A549 (cell line): ENCODE results near the gene ITGA1. TPM values are rescaled to one million over a fixed set of nuclear protein-coding genes. Genes with fewer than 3 reads are reported as not detected.

Experiments
- ATAC-seq, 2 experiments: fragments of 200-7000 bp in 1 of 2; fragments of >200 bp in 1 of 2; cut with Nextera tagmentation in 1 of 2; cut with Tn5 transposase in 1 of 2; 3 replicates each; pipeline versions ENCODE4 v1.8.0 to v1.9.1; 2018 to 2020; ENCODE audit warnings: mild to moderate bottlenecking in 1 of 2, moderate library complexity in 1 of 2
- CTCF ChIA-PET: fragments of 300-600 bp; sonication (Branson Sonifier 250); formaldehyde crosslinking; extraction: SDS; loops from one replicate; lab custom pipeline; 2021; ENCODE audit warnings: antibody characterized with exemption, inconsistent platforms; lab: Yijun Ruan, JAX
- POLR2A ChIA-PET: fragments of 350-600 bp; formaldehyde crosslinking; extraction: SDS; loops from one replicate; lab custom pipeline; 2021; ENCODE audit warnings: antibody characterized with exemption, inconsistent platforms; lab: Yijun Ruan, JAX
- DNase-seq, 2 experiments: peaks; one replicate each; pipeline versions ENCODE4 v3.0.0 to v3.0.0-alpha.2; 2011 to 2016; ENCODE audit warnings: low read depth in 1 of 2, low spot score in 1 of 2
- FAIRE-seq: peaks from 2 replicates; lab custom pipeline; 2011; peaks lifted over from hg19 to GRCh38; lab: Jason Lieb, UNC
- H3K27ac ChIP-seq, 2 experiments: fragments of >200 bp; sonication (Bioruptor Twin); formaldehyde crosslinking; 3 replicates each; pipeline ENCODE4 v1.5.1; 2016 to 2017
- H3K4me1 ChIP-seq: fragments of >200 bp; sonication (Bioruptor Twin); formaldehyde crosslinking; 3 replicates; pipeline ENCODE4 v1.6.1; 2016
- H3K4me2 ChIP-seq: fragments of >200 bp; sonication (Bioruptor Twin); formaldehyde crosslinking; 3 replicates; pipeline ENCODE4 v1.6.1; 2016
- H3K4me3 ChIP-seq: fragments of >200 bp; sonication (Bioruptor Twin); formaldehyde crosslinking; 3 replicates; pipeline ENCODE4 v1.5.1; 2016
- H3K9me3 ChIP-seq: fragments of >200 bp; sonication (Bioruptor Twin); formaldehyde crosslinking; 3 replicates; pipeline ENCODE4 v1.6.1; 2016
- BHLHE40 ChIP-seq: IDR thresholded peaks from 2 replicates; pipeline ENCODE4 v1.6.1; 2012; ENCODE audit warnings: low read depth, low read length, inconsistent platforms
- CBX2 ChIP-seq: fragments of 200-600 bp; sonication (generic); IDR thresholded peaks from 2 replicates; pipeline ENCODE4 v1.6.1; 2016; ENCODE audit warnings: low read depth, mild to moderate bottlenecking, borderline replicate concordance
- EHF ChIP-seq: fragments of 250-450 bp; sonication (Bioruptor Pico); IDR thresholded peaks from 2 replicates; pipeline ENCODE4 v1.5.0; 2020; ENCODE audit warnings: mild to moderate bottlenecking
- ESRRA ChIP-seq: fragments of 150-350 bp; IDR thresholded peaks from 2 replicates; pipeline ENCODE4 v1.6.1; 2014; ENCODE audit warnings: mild to moderate bottlenecking, low read length, borderline replicate concordance
- FOSL2 ChIP-seq, 2 experiments: fragments of 450-650 bp in 1 of 2; fragments of >200 bp in 1 of 2; sonication (Bioruptor Twin) in 1 of 2; formaldehyde crosslinking; IDR thresholded peaks; 2 replicates each; pipeline versions ENCODE4 v1.5.0 to v1.6.1; 2016 to 2020; ENCODE audit warnings: mild to moderate bottlenecking in 1 of 2, moderate library complexity in 1 of 2
- FOXS1 ChIP-seq: fragments of 250-450 bp; sonication (Bioruptor Pico); IDR thresholded peaks from 2 replicates; pipeline ENCODE4 v1.5.0; 2020; ENCODE audit warnings: mild to moderate bottlenecking, moderate library complexity
- HEYL ChIP-seq: fragments of 250-450 bp; sonication (Bioruptor Pico); IDR thresholded peaks from 2 replicates; pipeline ENCODE4 v1.8.0; 2021; ENCODE audit warnings: mild to moderate bottlenecking, moderate library complexity
- JUN ChIP-seq, 2 experiments: fragments of >200 bp; sonication (Bioruptor Twin); formaldehyde crosslinking; IDR thresholded peaks; 2 replicates in 1 of 2; 3 replicates in 1 of 2; pipeline ENCODE4 v1.6.1; 2016 to 2017
- MYC ChIP-seq: IDR thresholded peaks from 2 replicates; pipeline ENCODE4 v1.6.1; 2012; ENCODE audit warnings: mild to moderate bottlenecking, inconsistent platforms, low read length, improper control_type of control experiment, borderline replicate concordance
- NFE2L2 ChIP-seq: fragments of 150-350 bp; conservative IDR thresholded peaks from 2 replicates; pipeline ENCODE4 v1.6.1; 2014; ENCODE audit warnings: low read length
- PHF8 ChIP-seq: fragments of 200-600 bp; sonication (generic); IDR thresholded peaks from 2 replicates; pipeline ENCODE4 v1.6.1; 2016; ENCODE audit warnings: low read depth, mild to moderate bottlenecking, antibody characterized with exemption, moderate library complexity, borderline replicate concordance
- RAD21 ChIP-seq, 2 experiments: fragments of >200 bp in 1 of 2; sonication (Bioruptor Twin) in 1 of 2; formaldehyde crosslinking in 1 of 2; IDR thresholded peaks in 1 of 2; conservative IDR thresholded peaks in 1 of 2; 2 replicates in 1 of 2; 3 replicates in 1 of 2; pipeline ENCODE4 v1.6.1; 2012 to 2018; ENCODE audit warnings: inconsistent platforms in 1 of 2
- RFX5 ChIP-seq: fragments of 450-650 bp; IDR thresholded peaks from 2 replicates; pipeline ENCODE4 v1.7.1; 2014; ENCODE audit warnings: antibody characterized with exemption, mild to moderate bottlenecking, moderate library complexity
- RNF2 ChIP-seq: fragments of 200-600 bp; sonication (generic); IDR thresholded peaks from 2 replicates; pipeline ENCODE4 v1.6.1; 2016; ENCODE audit warnings: low read depth, mild to moderate bottlenecking, antibody characterized with exemption, moderate library complexity, borderline replicate concordance
- TFCP2L1 ChIP-seq: fragments of 250-450 bp; sonication (Bioruptor Pico); IDR thresholded peaks from 2 replicates; pipeline ENCODE4 v1.5.0; 2021; ENCODE audit warnings: mild to moderate bottlenecking
- TP53 ChIP-seq: fragments of 250-450 bp; sonication (Bioruptor Pico); IDR thresholded peaks from 2 replicates; pipeline ENCODE4 v1.5.0; 2021; ENCODE audit warnings: mild to moderate bottlenecking, moderate library complexity
- ZFP36 ChIP-seq: fragments of 450-650 bp; IDR thresholded peaks from 2 replicates; pipeline ENCODE4 v1.6.1; 2014; ENCODE audit warnings: borderline replicate concordance; ENCODE audit not compliant: partially characterized antibody
- ZSCAN20 ChIP-seq: fragments of 250-450 bp; sonication (Bioruptor Pico); IDR thresholded peaks from 2 replicates; pipeline ENCODE4 v1.8.0; 2022; ENCODE audit warnings: mild to moderate bottlenecking, moderate library complexity
- WGBS: methylation state at CpG from one replicate; pipeline ENCODE4 v1.1.6; 2017; ENCODE audit errors: missing lambda C conversion rate; 5-methylcytosine and 5-hydroxymethylcytosine counted together
- polyA plus RNA-seq, 4 experiments: library from polyadenylated mRNA; depleted of rRNA in 3 of 4; stranded (reverse); fragments of >200 nt; fragmentation: RNase III in 1 of 4; extraction: RNeasy Plus Mini Kit Qiagen cat#74134 plus additional on column Dnase treatment in 1 of 4; gene quantifications; 2 replicates in 3 of 4; 3 replicates in 1 of 4; pipeline ENCODE4 v1.2.3, GENCODE V29; 2011 to 2017
- TF ChIP-seq, protein P1 (sequence below): fragments of >200 bp; sonication (Bioruptor Twin); formaldehyde crosslinking; IDR thresholded peaks from 2 replicates; pipeline ENCODE4 v1.6.1; 2016
- TF ChIP-seq, protein P2 (sequence below): fragments of 450-650 bp; IDR thresholded peaks from 2 replicates; pipeline ENCODE4 v1.6.1; 2014; ENCODE audit warnings: antibody characterized with exemption
- TF ChIP-seq, protein P3 (sequence below): fragments of 150-350 bp; IDR thresholded peaks from 2 replicates; pipeline ENCODE4 v1.6.1; 2014; ENCODE audit warnings: low read depth, mild to moderate bottlenecking, low read length
- TF ChIP-seq, protein P4 (sequence below): IDR thresholded peaks from 2 replicates; pipeline ENCODE4 v1.6.1; 2012

The ITGA1 gene
- polyA plus RNA-seq, 2 of the 4 experiments (the other 2 are of a cell fraction) = 1.5 to 5.5 TPM

DNA sequence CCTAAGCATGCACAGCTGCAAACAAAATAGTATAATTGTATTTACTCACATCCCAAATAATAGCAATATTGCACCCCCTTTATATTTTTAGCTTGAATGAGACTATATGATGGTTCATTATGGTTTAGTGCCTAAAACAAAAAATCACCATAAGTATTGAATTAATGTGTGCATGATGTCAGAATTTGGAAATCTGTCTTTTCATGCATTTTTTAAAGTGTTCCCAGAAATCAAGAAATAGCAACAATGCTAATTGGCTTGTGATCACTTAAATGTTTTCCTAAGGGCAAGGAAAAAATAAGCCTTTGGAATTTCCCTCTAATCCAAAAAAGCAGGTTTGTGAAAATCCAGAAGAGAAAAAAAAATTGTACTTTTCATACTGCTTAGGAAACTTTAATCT lies 150.5 kb downstream of the ITGA1 start (continued):
- TF ChIP-seq EHF (no peak), CBX2 (no peak), NFE2L2 (no peak), ZFP36 (no peak), RFX5 (no peak)

DNA sequence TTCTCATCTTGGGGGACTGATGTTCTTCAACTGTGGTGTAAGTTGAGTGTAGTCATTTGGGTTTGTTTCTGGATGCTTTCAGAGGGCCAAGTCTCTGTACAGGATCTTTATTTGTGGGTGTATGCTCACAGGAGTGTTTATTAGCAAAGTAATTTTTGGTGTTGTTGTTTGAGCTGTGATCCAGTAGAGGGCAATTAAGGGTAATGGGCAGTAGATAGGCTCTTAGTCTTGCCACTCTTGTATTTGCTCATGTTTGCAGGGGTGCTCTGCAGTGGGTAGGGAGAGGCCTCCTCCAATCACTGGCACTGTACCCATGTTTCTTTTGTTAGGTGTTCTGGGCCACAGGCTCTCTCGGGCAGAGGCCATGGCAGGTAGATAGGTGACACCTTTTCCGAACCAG lies 155.6 kb downstream of the ITGA1 start:
- no peak overlapping the region for H3K27ac ChIP-seq
- H3K4me2 ChIP-seq = no peak overlapping the region
- WGBS = 88% methylated on average over 2 of the region's 2 CpGs
- H3K4me1 ChIP-seq = peaks cover 11% of the 10 kb centered on the region; the same call in 2 of the 3 replicates
- FAIRE-seq = no peak
- DNase-seq = peak in 1 of 2 experiments; percentile 21
- CTCF ChIA-PET = interaction anchor here (0.6 to 2.5 kb wide), 7 partner anchors 14 to 374 kb away, joined by 3 to 8 read pairs (median 3); no protein-coding TSS in a partner anchor
- H3K9me3 ChIP-seq = no peaks in the 10 kb centered on the region
- peak; percentile 74 to 80 for ATAC-seq
- POLR2A ChIA-PET = no interaction called here
- no peak overlapping the region for H3K4me3 ChIP-seq
- TF ChIP-seq, protein P1, sequence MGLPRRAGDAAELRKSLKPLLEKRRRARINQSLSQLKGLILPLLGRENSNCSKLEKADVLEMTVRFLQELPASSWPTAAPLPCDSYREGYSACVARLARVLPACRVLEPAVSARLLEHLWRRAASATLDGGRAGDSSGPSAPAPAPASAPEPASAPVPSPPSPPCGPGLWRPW = no peak
- TF ChIP-seq BHLHE40 (no peak), FOXS1 (CRISPR knock-in tag) (no peak), MYC (no peak), ESRRA (no peak), RAD21 (conservative IDR thresholded peaks at IDR 0.05 in 1 of 2, IDR thresholded peaks at IDR 0.05 in 1 of 2) (peak in 1 of 2 experiments; percentile 18; a peak in 1 of 5 replicates)

DNA sequence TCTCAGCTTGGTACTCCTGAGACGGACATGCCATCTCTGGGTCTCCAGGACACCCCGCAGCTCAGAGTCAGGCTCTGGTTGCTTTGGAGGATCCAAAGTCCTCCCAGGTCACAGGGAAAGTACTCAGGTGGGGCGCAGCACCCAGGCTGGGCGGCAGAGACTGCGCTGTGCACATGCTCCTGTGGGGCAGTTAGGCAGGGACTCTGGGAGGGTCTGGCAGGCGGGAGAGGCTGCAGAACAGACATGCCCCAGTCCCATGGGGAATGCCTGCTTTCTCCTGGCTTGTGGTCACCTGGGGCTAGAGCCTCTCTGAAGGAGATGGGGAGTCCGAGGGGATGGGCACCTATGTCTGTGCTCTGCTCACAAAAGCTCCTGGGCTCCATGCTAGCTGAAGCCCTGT lies 156.1 kb downstream of the ITGA1 start:
- H3K4me3 ChIP-seq = no peak overlapping the region
- no peaks in the 10 kb centered on the region for H3K9me3 ChIP-seq
- H3K4me2 ChIP-seq = no peak overlapping the region
- ATAC-seq = peak; percentile 31 to 37; a peak in 5 of 6 replicates
- H3K27ac ChIP-seq = no peak overlapping the region
- TF ChIP-seq RAD21 (conservative IDR thresholded peaks at IDR 0.05 in 1 of 2, IDR thresholded peaks at IDR 0.05 in 1 of 2) = no peak
- no peak for TF ChIP-seq TFCP2L1 (CRISPR knock-in tag)
- TF ChIP-seq TP53 (CRISPR knock-in tag) = no peak
- TF ChIP-seq, protein P2, sequence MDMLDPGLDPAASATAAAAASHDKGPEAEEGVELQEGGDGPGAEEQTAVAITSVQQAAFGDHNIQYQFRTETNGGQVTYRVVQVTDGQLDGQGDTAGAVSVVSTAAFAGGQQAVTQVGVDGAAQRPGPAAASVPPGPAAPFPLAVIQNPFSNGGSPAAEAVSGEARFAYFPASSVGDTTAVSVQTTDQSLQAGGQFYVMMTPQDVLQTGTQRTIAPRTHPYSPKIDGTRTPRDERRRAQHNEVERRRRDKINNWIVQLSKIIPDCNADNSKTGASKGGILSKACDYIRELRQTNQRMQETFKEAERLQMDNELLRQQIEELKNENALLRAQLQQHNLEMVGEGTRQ = no peak
- TF ChIP-seq JUN (IDR thresholded peaks at IDR 0.05) = no peak
- TF ChIP-seq, protein P3, sequence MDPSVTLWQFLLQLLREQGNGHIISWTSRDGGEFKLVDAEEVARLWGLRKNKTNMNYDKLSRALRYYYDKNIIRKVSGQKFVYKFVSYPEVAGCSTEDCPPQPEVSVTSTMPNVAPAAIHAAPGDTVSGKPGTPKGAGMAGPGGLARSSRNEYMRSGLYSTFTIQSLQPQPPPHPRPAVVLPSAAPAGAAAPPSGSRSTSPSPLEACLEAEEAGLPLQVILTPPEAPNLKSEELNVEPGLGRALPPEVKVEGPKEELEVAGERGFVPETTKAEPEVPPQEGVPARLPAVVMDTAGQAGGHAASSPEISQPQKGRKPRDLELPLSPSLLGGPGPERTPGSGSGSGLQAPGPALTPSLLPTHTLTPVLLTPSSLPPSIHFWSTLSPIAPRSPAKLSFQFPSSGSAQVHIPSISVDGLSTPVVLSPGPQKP = no peak
- TF ChIP-seq, protein P4, sequence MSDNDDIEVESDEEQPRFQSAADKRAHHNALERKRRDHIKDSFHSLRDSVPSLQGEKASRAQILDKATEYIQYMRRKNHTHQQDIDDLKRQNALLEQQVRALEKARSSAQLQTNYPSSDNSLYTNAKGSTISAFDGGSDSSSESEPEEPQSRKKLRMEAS = no peak
- TF ChIP-seq FOSL2 (IDR thresholded peaks at IDR 0.05) = no peak
- no peak for TF ChIP-seq FOSL2 (CRISPR knock-in tag; IDR thresholded peaks at IDR 0.05)
- no peak for TF ChIP-seq ZSCAN20 (CRISPR knock-in tag)
- no peak for TF ChIP-seq PHF8
- TF ChIP-seq HEYL (CRISPR knock-in tag) = no peak
- TF ChIP-seq RNF2 = no peak
- H3K4me1 ChIP-seq = peaks cover 13% of the 10 kb centered on the region; the same call in 2 of the 3 replicates
- ChIA-PET CTCF (interaction anchor here (0.6 to 2.5 kb wide), 8 partner anchors 13 to 374 kb away, joined by 3 to 8 read pairs (median 3); no protein-coding TSS in a partner anchor), POLR2A (no interaction called here)
- WGBS = 73% methylated on average over 6 of the region's 7 CpGs
- no peak for FAIRE-seq
- no peak for DNase-seq
